DND-41 (cell line): ENCODE measurements around the gene HEXIM1.

Experiments used
- EZH2 ChIP-seq: IDR thresholded peaks from 3 replicates; pipeline ENCODE4 v1.6.1; 2012; ENCODE audit warnings: borderline replicate concordance, low read depth, mild to moderate bottlenecking, moderate library complexity, low read length, inconsistent platforms; ENCODE audit not compliant: severe bottlenecking
- TF ChIP-seq, protein P1 (sequence below): IDR thresholded peaks from 2 replicates; pipeline ENCODE4 v1.5.1; 2012; ENCODE audit warnings: borderline replicate concordance, low read length, moderate library complexity, mild to moderate bottlenecking; ENCODE audit not compliant: poor library complexity, severe bottlenecking; ENCODE audit errors: extremely low read depth

DNA sequence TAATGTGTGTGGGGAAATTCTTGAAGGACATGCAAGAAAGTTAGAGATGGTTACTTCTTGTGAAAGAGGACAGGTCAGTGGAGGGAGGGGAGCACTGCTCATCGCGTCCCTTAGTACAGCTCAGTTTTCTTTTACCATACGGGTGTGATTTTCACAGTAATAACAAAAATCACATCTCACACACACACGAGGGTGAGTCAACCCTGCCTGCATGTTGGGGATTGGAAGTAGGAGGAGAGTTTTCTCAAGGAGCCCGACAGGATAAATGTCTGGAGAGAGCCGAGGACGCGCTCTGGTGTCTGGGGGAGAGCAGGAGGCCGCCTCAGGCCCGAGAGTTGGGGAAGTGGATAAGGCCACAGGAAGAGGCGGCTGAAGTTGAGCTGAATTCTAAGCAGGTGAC lies 32.4 kb upstream of the HEXIM1 start:
- TF ChIP-seq, protein P1, sequence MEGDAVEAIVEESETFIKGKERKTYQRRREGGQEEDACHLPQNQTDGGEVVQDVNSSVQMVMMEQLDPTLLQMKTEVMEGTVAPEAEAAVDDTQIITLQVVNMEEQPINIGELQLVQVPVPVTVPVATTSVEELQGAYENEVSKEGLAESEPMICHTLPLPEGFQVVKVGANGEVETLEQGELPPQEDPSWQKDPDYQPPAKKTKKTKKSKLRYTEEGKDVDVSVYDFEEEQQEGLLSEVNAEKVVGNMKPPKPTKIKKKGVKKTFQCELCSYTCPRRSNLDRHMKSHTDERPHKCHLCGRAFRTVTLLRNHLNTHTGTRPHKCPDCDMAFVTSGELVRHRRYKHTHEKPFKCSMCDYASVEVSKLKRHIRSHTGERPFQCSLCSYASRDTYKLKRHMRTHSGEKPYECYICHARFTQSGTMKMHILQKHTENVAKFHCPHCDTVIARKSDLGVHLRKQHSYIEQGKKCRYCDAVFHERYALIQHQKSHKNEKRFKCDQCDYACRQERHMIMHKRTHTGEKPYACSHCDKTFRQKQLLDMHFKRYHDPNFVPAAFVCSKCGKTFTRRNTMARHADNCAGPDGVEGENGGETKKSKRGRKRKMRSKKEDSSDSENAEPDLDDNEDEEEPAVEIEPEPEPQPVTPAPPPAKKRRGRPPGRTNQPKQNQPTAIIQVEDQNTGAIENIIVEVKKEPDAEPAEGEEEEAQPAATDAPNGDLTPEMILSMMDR: no peak
- TF ChIP-seq EZH2: no peak
